Left ventricle myocardium superior (tissue), 1 donor: ENCODE data around the gene ARRB1. TPM values are rescaled to one million over a fixed set of nuclear protein-coding genes. Genes with fewer than 3 reads are reported as not detected.
"Not testable (repeated sequence)": the region's sequence is repeated elsewhere in the genome, so short reads cannot be mapped to it uniquely, and the experiment has no call there.

Source experiments
- ATAC-seq: fragments of 200-7000 bp; cut with Tn5 transposase; one replicate; pipeline ENCODE4 v1.9.1; 2020; ENCODE audit warnings: mild to moderate bottlenecking, moderate library complexity
- DNase-seq: peaks from one replicate; pipeline ENCODE4 v3.0.0-alpha.2; 2020
- intact Hi-C: fragments of 100-400 bp; cut with micrococcal nuclease; formaldehyde crosslinking; loops from one replicate; pipeline ENCODE4 v1.11.0; 2022
- total RNA-seq: library from RNA; stranded (reverse); fragmentation: NEBNext Ultra II Directional; extraction: Animal tissue kit (Norgen Biotek cat#: 25700); gene quantifications from one replicate; pipeline ENCODE4 v1.2.1, GENCODE V29; 2021
- donor health status: DM: no; HTN: yes; CAD: no; lungs with severe emphysema.

ARRB1 gene
- total RNA-seq, 1 donor from 2014 or later = 26.5 TPM

DNA sequence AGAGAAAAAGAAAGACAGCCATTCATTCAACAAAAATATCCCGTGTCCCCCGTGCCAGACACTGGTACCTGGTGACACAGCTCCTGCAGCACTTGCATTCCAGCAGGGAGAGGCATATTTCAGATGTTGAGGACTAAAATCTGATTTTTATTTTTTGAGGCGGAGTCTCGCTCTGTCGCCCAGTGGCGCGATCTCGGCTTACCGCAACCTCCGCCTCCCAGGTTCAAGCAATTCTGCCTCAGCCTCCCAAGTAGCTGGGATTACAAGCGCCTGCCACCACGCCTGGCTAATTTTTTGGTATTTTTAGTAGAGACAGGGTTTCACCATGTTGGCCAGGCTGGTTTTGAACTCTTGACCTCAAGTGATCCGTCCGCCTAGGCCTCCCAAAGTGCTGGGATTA is 20.6 kb downstream of the ARRB1 start:
- ATAC-seq, DNase-seq, intact Hi-C loops: not testable (repeated sequence)

DNA sequence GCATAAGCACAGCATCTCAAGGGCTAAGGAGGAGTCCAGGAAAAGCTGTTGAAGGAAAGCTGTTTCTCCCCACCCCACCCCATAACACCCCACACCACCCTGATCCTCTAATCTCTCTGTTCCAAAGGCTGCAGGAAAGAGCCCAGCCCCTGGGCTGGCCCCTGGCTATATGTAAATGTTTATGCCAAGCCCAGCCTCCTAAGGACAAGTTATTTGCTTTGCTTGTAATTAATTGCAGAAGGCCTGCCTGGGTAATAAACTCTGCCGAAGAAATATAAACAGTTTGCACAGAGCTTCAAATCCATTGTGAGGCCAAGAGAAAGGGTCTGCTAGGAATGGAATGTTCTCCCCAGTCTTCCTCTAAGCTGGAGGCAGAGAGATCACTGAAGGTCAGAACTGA is 21.2 kb downstream of the ARRB1 start:
- intact Hi-C loops = no loop called here
- ATAC-seq (no peak), DNase-seq (no peak)

DNA sequence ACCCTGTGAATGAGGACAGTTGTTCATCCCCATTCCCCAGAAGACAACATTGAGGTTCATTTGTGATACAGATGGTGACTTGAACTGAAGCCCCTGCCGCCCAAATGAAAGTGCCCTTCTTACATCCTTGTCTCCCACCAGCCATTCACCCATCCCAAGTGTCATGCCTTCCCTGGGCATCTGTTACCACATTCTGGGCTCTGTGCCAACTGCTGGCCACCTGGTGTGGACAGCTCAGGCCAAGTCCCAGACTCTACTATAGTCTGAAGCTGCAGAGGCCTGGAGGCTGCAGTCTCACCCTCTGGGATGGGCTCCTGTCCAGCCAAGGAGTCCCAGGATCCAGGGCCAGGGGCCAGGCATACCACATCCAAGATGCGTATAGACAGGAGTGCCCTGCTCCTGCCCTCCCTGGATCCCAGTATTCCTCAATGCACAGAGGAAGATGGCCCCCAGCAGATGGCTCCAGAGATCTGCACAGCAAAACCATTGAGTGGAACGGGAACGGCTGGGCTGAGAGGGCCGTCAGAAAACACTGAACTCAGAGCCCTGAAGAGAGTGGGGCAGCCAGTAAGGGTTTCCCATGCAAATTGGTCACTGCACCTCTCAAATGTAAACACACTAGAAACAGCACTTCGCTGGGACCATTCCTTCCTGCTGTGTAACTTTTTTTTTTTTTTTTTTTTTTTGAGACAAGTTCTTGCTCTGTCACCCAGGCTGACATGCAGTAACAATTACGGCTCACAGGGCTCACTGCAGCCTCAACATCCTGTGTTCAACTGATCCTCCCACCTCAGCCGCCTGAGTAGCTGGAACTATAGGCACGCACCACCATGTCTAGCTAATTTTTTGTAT is 22.8 kb downstream of the ARRB1 start:
- ATAC-seq (peak; percentile 83), DNase-seq (peak; percentile 69)
- intact Hi-C loops = no loop called here

DNA sequence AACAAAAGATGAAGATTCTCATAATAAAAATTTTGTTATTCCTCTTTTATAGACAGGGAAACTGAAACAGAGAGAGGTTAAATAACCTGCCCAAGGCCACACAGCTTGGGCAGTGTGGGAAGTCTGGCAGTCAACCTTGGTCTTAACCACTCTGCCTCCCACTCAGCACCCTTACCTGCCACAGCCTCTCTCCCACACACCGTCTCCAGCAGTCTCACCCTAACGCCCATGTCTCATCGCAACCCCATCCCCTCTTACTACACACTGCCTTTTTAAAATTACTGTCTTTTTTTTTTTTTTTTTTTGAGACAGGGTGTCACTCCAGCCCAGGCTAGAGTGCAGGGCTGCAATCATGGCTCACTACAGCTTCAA is 25.0 kb downstream of the ARRB1 start:
- DNase-seq = no peak
- ATAC-seq = no peak
- intact Hi-C loops = no loop called here

DNA sequence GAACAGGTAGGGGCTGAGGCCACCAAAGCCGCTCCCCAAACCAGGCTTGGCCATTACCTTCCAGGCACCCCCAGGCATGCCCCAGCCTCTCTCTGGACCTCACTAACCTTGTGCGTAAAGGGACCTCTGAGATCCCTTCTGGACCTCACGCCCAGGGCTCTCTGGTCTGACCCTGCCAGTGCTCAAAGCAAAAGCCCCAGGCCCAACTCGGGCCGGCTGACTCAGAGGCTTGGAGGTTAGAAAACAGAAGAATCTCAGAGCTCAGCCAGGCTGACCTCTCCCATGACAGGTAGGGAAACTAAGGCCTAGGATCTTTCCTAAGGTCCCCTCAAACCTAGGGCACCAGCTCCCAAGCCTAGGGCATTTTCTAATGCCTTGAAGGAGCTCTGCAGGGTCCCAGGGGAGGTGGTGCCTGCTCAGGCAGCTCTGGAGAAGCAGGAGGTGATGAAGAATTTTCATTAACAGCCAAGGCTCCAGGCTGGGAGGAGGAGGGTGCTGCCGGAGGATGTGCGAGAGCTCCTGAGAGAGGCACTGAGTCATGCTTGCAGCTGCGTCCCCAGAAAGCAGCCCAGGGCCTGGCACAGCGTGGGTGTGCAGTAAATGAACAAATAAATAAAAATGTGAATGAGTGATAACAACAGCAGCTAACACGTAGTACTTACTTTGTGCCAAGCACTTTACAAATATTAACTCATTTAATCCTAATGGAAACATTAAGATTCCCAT is 25.6 kb downstream of the ARRB1 start:
- peak; percentile 80 for DNase-seq
- peak; percentile 84 for ATAC-seq
- intact Hi-C loops = no loop called here

DNA sequence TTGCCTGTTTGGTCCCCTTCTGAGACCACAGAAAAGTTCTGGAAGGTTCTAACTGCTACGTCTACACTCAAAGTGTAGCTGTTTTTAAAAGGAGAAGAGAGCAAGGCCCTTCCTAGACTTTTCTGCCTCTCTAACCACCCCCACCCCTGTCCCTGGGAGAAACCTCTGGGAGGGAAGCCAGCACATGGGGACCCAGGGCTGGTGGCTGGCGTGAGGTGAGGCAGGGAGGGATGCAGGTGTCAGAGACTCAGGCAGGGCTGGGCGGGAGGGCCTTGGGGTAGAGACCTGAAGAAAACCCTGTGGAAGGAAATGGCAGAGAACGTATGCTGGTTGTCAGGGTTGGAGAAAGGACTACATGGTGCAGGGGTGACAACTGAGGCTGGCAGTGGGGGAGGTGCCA is 26.7 kb downstream of the ARRB1 start:
- DNase-seq (no peak), ATAC-seq (no peak)
- intact Hi-C loops = no loop called here

DNA sequence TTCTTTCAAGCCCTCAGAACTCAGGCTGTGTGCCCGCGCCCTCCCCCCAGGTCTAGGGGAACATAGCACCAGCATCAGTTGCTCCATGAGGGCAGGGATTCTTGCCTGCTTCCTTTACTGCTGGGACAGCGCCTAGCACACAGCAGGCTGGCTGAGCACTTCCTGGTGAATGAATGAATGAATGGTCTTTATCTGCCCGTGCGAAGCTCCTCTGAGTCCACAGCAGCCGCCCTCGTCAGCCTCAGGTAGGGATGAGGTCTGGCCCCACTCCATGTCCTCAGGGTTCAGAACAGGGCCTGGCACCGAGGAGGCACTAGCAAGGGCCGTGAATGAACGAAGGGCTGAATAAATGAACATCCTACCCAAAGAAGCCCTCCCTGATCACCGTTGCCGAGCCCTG is 27.3 kb downstream of the ARRB1 start:
- ATAC-seq (no peak), DNase-seq (no peak)
- intact Hi-C loops = no loop called here

DNA sequence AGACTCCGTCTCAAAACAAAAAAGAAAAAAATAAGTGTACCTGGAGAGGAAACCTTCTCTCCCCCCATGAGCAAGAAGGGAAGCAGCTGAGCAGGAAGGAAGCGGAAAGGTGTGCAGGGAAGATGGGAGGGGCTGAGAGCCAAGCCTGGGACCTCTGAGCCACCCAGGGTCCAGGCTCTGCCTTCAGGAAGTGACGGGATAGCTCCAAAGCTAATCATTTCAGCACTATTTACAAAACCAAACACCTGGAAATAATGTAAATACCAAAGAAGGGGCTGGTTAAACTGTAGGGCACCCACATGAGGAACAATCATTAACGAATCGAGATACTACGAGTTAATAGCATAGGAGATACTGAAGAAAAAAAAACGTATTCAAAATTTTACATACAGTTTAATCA is 27.9 kb downstream of the ARRB1 start:
- no peak for DNase-seq
- intact Hi-C loops = no loop called here
- ATAC-seq = no peak

DNA sequence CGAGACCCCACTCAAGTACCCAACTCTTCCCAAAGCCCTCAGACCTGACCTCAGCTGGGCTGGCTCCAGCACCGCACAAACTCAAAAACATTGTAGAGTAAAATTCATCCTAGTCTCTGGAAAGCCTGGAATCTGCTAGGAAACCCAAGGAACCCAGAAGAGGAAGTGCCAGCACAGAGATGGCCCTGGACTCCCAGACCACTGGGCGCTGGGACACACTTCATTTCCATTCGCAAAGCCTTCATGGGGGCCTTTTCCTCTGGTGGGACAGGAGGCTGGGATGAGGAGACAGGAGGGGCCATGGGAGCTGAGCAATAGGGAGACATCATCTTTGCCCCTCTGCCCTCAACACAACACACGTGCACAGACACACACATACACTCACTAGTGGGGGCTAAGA is 30.8 kb downstream of the ARRB1 start:
- intact Hi-C loops = no loop called here
- ATAC-seq (no peak), DNase-seq (peak; percentile 15)

DNA sequence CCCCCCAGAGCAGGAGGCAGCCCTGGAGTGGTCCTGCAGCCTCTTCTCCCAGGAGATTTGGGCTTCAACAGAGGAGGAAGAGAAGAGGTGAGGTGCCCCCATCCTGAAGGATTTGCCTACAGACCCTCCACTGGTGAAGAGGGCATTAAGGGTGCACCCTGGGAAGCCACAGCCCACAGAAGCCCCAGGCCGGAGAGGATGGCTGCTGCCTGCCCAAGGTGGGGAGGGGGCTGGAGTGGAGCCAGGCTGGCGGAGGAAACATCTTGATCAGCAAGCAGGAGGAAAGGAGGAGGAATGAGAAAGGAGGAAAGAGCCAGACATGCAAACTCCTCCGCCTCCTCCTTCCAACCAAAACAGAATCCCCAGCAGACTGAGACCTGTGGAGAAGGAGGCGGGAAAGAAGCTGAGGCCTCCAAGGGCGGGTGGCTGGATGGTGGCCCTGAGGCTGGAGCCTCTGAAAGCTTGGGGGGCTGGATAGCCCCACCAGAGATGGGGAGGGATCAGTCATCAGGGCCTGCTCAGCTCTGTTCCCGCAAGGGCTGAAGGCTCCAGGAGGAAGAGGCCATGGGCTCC is 31.3 kb downstream of the ARRB1 start:
- no peak for ATAC-seq
- DNase-seq = peak; percentile 38
- intact Hi-C loops = no loop called here

DNA sequence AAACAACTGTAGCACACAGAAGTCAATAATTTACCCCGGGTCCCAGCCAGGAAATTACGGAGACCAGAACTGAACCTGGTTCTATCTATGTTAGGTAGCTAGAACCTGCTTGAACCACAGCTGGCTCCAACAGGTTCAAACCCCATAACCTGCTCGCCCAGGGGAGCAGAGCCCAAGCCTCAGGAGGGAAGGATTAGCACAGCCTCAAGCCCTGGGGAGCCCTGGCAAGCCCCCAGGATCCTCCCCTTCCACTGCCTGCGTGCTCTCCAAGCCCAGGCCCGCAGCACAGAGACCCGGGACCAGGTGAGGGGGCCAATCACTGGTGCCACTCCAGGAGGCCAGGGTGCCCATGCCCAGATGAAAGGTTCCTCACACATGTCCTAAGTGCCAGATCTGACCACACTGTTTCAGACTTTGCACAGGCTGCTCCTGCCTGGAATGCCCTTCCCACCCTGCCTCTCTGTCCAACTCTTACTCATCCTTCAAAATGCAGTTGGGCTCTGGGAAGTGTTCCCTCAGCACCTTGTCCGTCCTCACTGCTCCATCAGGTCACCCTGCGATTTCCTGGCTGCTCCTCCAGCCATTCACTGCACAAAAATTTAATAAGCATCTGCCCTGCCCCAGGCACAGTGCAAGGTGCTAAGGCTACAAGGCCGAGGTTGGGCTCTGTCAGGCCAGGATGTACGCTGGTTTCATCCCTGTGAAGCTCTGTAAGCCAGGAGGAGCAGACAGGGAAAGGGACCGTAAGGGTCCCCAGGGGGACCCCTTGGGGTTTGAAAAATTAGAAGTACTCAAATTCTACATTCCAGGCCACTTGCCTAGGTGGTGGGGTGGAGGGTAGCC is 32.2 kb downstream of the ARRB1 start:
- DNase-seq = peak; percentile 28
- ATAC-seq = peak; percentile 6
- intact Hi-C loops = no loop called here

DNA sequence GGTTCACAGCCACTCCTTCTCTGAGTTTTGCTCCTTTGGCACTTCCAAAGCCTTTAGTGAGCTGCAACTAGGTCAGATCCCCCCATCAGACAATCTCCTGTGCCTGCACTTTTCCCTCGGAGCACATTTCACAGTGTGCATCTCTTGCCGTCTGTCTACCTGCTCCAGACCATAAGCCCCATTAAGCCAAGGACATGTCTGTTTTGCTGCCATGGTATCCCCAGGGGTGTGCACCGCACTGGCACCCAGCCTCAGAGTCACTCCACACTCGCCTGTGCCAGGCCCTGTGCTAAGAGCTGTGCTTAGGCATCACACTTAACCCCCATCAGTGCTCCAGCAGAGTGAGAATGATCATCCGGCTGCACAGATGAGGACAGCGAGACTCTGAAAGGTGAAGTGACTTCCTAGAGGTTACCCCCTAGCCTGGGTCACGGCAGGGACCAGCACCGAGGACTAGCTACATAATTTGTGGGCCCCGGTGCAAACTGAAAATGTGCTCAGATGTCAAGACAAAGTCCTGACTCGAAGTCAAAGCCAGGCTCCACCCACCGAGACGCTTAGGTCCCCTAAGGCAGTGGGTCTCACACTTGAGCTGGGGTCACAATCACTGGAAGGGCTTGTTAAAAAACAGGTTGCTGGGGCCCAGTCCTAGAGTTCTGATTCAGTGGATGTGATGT is 33.9 kb downstream of the ARRB1 start:
- intact Hi-C loops = no loop called here
- DNase-seq (peak; percentile 30), ATAC-seq (no peak)

DNA sequence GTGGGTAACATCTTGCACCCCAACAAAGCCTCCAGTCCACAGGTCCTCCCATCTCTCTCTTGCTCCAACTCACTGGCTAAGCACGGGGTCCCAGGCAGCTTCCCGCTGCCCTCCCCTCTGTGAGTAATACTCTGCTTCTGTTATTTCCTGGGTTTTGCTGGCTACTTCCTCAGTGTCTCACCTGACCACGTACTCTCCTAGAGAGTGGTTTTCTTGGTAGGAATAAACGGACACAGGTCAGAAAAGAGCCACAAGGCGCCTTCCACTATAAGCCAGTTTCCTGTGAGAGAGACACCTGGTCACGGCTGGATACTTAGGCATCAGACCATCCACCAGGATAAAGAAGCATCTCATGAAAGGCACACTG is 36.0 kb downstream of the ARRB1 start:
- intact Hi-C loops = no loop called here
- ATAC-seq (no peak), DNase-seq (no peak)

DNA sequence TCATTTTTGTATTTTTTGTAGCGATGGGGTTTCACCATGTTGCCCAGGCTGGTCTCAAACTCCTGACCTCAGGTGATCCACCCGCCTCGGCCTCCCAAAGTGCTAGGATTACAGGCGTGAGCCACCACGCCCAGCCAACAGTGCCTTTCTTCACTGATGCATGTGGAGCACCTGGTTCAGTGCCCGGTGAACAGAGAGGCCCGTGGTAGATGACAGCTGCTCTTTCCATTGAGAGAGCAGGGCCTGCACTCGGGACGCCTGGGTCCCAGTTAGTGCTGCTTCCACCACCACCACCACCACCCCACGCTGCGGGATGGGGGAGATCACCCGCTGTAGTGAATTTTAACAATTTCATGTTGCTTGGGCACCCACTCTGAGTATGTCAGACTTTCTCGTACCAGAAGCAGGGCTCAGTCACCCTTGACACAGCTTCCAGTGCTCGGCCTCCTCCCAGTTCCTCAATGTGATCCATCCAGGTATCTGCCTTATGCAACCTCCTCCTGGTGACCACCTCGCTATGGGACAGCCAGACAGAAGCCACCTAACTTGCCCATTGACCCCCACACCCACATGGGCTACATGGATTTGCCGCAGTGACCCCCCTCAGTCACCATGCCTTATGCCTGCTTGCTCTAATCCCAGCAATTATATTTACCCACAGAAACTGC is 36.6 kb downstream of the ARRB1 start:
- ATAC-seq (no peak), DNase-seq (peak; percentile 18)
- intact Hi-C loops = no loop called here

DNA sequence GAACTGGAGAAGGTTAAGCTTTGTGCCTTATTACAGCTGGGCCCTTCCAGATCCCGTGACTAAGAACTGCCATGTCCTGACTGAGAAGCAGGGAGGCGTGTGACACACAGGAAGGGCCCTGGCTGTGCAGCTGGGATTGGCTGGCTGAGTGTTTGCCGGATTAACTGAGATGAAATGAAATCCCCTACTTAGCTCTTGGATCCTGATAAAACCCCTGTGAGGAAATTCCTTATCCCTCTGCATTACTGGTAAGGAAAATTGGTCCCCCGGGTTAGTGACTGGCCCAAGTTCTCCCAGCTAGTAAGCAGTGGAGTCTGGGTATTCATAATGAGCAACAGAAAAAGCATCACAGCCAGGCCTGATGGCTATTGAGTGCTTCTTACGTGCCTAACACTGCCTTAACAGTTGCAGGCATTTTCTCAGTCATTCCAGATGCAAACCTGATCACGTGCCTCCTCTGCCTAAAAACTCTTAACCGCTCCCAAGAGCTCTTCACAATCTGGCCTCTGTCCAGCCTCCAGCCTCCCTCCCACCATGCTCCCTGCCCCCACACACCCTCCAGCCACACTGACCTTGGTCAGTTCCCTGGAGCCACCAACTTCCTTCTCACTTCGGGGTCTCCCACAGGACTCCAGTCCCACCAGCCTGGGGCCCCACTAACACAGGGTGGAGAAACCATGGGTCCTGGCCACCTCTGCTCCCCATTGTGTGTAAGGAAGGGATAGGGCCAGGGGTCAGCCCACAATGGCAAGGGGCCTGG is 37.8 kb downstream of the ARRB1 start:
- intact Hi-C loops = no loop called here
- DNase-seq (peak; percentile 73), ATAC-seq (peak; percentile 70)

DNA sequence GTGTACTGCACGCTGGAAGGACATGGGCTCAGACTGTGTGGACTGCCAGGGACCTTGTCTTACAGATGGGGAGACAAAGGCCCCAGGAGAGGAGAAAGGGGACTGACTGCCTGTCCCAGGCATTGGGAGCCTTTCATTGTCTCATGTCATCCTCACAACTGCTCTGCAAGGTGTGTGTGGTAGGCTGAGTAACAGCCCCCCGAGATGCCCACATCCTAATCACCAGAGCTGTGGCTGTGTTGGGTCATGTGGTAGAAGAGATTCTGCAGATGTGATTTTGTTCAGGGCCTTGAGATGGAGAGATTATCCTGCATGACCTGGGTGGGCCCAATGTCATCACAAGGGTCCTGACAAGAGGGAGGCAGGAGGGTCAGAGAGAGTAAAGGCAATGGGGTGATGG is 39.1 kb downstream of the ARRB1 start:
- no peak for ATAC-seq
- DNase-seq = no peak
- intact Hi-C loops = no loop called here

DNA sequence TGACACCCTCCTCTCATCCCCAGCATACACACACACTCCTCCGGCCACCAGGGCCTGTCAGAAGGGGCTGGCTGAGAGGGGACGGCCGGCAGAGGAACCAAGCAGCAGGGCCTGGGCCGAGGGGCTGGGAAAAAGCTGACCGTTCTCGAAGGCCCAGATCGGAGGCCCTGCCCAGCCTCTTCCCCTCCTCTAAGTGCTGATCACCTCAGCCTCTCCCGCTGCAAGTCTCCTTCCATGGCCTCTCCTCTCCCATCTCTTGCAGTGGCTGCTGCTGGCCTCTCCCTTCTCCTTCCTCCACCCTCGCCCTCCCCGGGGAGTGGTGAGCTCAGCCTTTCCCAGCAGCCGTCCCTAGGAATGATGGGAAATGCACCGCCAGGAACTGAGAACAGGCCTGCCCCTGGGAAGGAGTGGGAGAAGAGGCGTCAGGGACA is 39.6 kb downstream of the ARRB1 start:
- DNase-seq (peak; percentile 88), ATAC-seq (peak; percentile 88)
- intact Hi-C loops = no loop called here

DNA sequence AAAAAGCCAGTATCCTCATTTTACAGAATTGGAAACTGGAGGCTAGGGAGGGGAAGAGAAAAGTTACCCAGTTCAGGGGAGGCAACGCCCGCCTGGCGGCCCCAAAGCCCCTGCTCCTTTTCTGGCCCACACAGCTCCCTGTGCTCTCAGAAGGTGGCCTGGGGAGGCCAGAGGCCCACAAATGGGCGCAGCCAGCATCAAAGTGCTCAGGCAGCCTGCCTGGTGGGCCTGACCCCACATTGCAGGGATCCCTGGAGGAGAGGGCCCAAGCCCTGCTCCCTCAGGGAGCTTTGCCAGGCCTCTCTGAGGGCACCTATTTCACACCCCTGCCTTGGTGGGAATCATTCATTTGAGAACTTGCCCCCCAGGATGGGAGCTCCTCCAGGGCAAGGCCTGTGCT is 42.5 kb downstream of the ARRB1 start:
- intact Hi-C loops = no loop called here
- ATAC-seq = no peak
- DNase-seq = peak; percentile 18
